ENCODE results near the gene CLIP4. TPM values are rescaled to one million over a fixed set of nuclear protein-coding genes. Genes with fewer than 3 reads are reported as not detected.

CLIP4 gene
- total RNA-seq, 2 experiments from 2014 or later, result 36.8 to 39.4 TPM

GRCh38 chr2:29115797-29116781, 874 bp downstream of the CLIP4 start:
- Mint-ChIP-seq H3K4me1 (ENCODE audit: low read depth) (peaks cover 51% of the 10 kb centered on the region), H3K36me3 (ENCODE audit: low read depth) (peaks cover 27% of the 10 kb centered on the region), H3K9me3 (no peaks in the 10 kb centered on the region), H3K27me3 (no peaks in the 10 kb centered on the region), H3K4me3 (peak overlapping the region; percentile 97), H3K27ac (peak overlapping the region; percentile 100)
- ChIA-PET POLR2A (interaction anchor here (0.5 to 5.7 kb wide), 18 partner anchors 9 to 1226 kb away, joined by 3 to 68 read pairs (median 5); partner anchors contain the start of genes BABAM2, PPP1CB, RBKS and TRMT61B), CTCF (interaction anchor here (1.5 kb wide), 1 partner anchor 104 kb away, joined by 4 read pairs; no protein-coding TSS in a partner anchor)
- peak overlapping the region; percentile 85 for H3K4me3 ChIP-seq (ENCODE audit: low read length)
- peak overlapping the region; percentile 75 to 88 for H3K27ac ChIP-seq (ENCODE audit: low read depth in 1 of 2, low read length in 2 of 2)
- no peaks in the 10 kb centered on the region for H3K36me3 ChIP-seq (ENCODE audit: insufficient read depth, low read length)
- no peak for TF ChIP-seq CTCF (IDR thresholded peaks at IDR 0.05)
- peaks cover 23% of the 10 kb centered on the region for H3K4me1 ChIP-seq (ENCODE audit: insufficient read depth, low read length)
- no peaks in the 10 kb centered on the region for H3K9me3 ChIP-seq (ENCODE audit: control insufficient read depth in 1 of 2, insufficient read depth in 1 of 2, low read length in 2 of 2)
- no peaks in the 10 kb centered on the region for H3K27me3 ChIP-seq (ENCODE audit: control insufficient read depth in 1 of 2, insufficient read depth in 2 of 2, low read length in 2 of 2)
- intact Hi-C loops (cut with DNase I, micrococcal nuclease), result loop anchor here (1.0 to 10.0 kb wide), 4 partner anchors 105 to 246 kb away; partner anchors contain the start of genes TRMT61B (in 1 of the 2) and WDR43 (in 1 of the 2)
- ATAC-seq (ENCODE audit: poor library complexity) (peak; percentile 72), DNase-seq (peak; percentile 46 to 88 (median 61))

GRCh38 chr2:29117636-29118303, 2.6 kb downstream of the CLIP4 start:
- ChIA-PET CTCF (interaction anchor here (0.9 to 1.1 kb wide), 2 partner anchors 11 to 103 kb away, joined by 3 read pairs; no protein-coding TSS in a partner anchor), POLR2A (interaction anchor here (1.1 to 5.7 kb wide), 7 partner anchors 12 to 248 kb away, joined by 3 to 68 read pairs (median 20); partner anchors contain the start of genes TRMT61B and WDR43)
- Histone ChIP-seq H3K36me3 (ENCODE audit: insufficient read depth, low read length) (peaks cover 6% of the 10 kb centered on the region), H3K4me3 (ENCODE audit: low read length) (no peak overlapping the region), H3K27me3 (ENCODE audit: control insufficient read depth in 1 of 2, insufficient read depth in 2 of 2, low read length in 2 of 2) (no peaks in the 10 kb centered on the region), H3K4me1 (ENCODE audit: insufficient read depth, low read length) (peaks cover 23% of the 10 kb centered on the region), H3K9me3 (ENCODE audit: control insufficient read depth in 1 of 2, insufficient read depth in 1 of 2, low read length in 2 of 2) (no peaks in the 10 kb centered on the region), H3K27ac (ENCODE audit: low read depth in 1 of 2, low read length in 2 of 2) (no peak overlapping the region)
- ATAC-seq (ENCODE audit: poor library complexity) (no peak), DNase-seq (no peak)
- H3K9me3 Mint-ChIP-seq, result no peaks in the 10 kb centered on the region
- intact Hi-C loops (cut with DNase I, micrococcal nuclease), result loop anchor here (2.0 to 10.0 kb wide), 2 partner anchors 159 to 223 kb away; partner anchors contain the start of gene WDR43 (in 1 of the 2)
- peaks cover 51% of the 10 kb centered on the region for H3K4me1 Mint-ChIP-seq (ENCODE audit: low read depth)
- no peaks in the 10 kb centered on the region for H3K27me3 Mint-ChIP-seq
- peak overlapping the region; percentile 100 for H3K27ac Mint-ChIP-seq
- peaks cover 44% of the 10 kb centered on the region for H3K36me3 Mint-ChIP-seq (ENCODE audit: low read depth)
- no peak for TF ChIP-seq CTCF (IDR thresholded peaks at IDR 0.05)
- peak overlapping the region; percentile 53 for H3K4me3 Mint-ChIP-seq

GRCh38 chr2:29119211-29119610, 4.0 kb downstream of the CLIP4 start:
- DNase-seq, result peak in 2 of 14 experiments; percentile 17 to 42

More at GRCh38 chr2:29119211-29119610, 4.0 kb downstream of the CLIP4 start:
- Histone ChIP-seq H3K4me3 (ENCODE audit: low read length) (no peak overlapping the region), H3K27ac (ENCODE audit: low read depth in 1 of 2, low read length in 2 of 2) (no peak overlapping the region), H3K9me3 (ENCODE audit: control insufficient read depth in 1 of 2, insufficient read depth in 1 of 2, low read length in 2 of 2) (no peaks in the 10 kb centered on the region), H3K36me3 (ENCODE audit: insufficient read depth, low read length) (peaks cover 19% of the 10 kb centered on the region), H3K4me1 (ENCODE audit: insufficient read depth, low read length) (peaks cover 22% of the 10 kb centered on the region), H3K27me3 (ENCODE audit: control insufficient read depth in 1 of 2, insufficient read depth in 2 of 2, low read length in 2 of 2) (no peaks in the 10 kb centered on the region)
- Mint-ChIP-seq H3K4me3 (peak overlapping the region; percentile 47), H3K27me3 (no peaks in the 10 kb centered on the region), H3K36me3 (ENCODE audit: low read depth) (peaks cover 58% of the 10 kb centered on the region), H3K9me3 (peaks cover 7% of the 10 kb centered on the region), H3K27ac (peak overlapping the region; percentile 61), H3K4me1 (ENCODE audit: low read depth) (peaks cover 56% of the 10 kb centered on the region)
- no peak for ATAC-seq (ENCODE audit: poor library complexity)
- ChIA-PET CTCF (interaction anchor here (1.0 to 1.2 kb wide), 2 partner anchors 11 to 104 kb away, joined by 3 to 4 read pairs; no protein-coding TSS in a partner anchor), POLR2A (interaction anchor here (1.5 to 5.7 kb wide), 2 partner anchors 10 to 108 kb away, joined by 7 to 68 read pairs; no protein-coding TSS in a partner anchor)
- TF ChIP-seq CTCF (IDR thresholded peaks at IDR 0.05), result no peak
- intact Hi-C loops (cut with DNase I, micrococcal nuclease), result loop anchor here in 1 of 2 experiments (10.0 kb wide), 1 partner anchor 224 kb away; the partner anchor contains the start of gene WDR43
